Suprapubic skin (tissue), 4 donors: ENCODE data around the gene DPYSL5. TPM values are rescaled to one million over a fixed set of nuclear protein-coding genes. Genes with fewer than 3 reads are reported as not detected.

Source experiments
- DNase-seq, 2 donors: peaks; one replicate each; pipeline ENCODE4 v3.0.0-alpha.2; 2019; ENCODE audit warnings: low spot score in 2 of 2
- H3K27ac ChIP-seq: fragments of 200-600 bp; sonication (generic); one replicate; pipeline ENCODE4 v1.5.1; 2019
- H3K27me3 ChIP-seq: fragments of 200-600 bp; sonication (generic); one replicate; pipeline ENCODE4 v1.5.1; 2019
- H3K36me3 ChIP-seq: fragments of 200-600 bp; sonication (generic); one replicate; pipeline ENCODE4 v1.5.1; 2019
- H3K4me1 ChIP-seq: fragments of 200-600 bp; sonication (generic); one replicate; pipeline ENCODE4 v1.5.1; 2019
- H3K4me3 ChIP-seq: fragments of 200-600 bp; sonication (generic); one replicate; pipeline ENCODE4 v1.5.1; 2019; ENCODE audit warnings: mild to moderate bottlenecking
- H3K9me3 ChIP-seq: fragments of 200-600 bp; sonication (generic); one replicate; pipeline ENCODE4 v1.5.1; 2019
- CTCF ChIP-seq, 2 donors: fragments of 200-600 bp in 1 of 2; fragments of 450-650 bp in 1 of 2; sonication (generic) in 1 of 2; IDR thresholded peaks; one replicate each; pipeline ENCODE4 v1.5.1; 2016 to 2019; ENCODE audit warnings: antibody characterized with exemption in 2 of 2, mild to moderate bottlenecking in 1 of 2, moderate library complexity in 1 of 2
- EP300 ChIP-seq: sonication (generic); formaldehyde crosslinking; IDR thresholded peaks from one replicate; pipeline ENCODE4 v1.6.1; 2017; ENCODE audit warnings: antibody characterized with exemption
- POLR2A ChIP-seq, 2 donors: fragments of 450-650 bp; IDR thresholded peaks; one replicate each; pipeline ENCODE4 v1.6.1; 2017; ENCODE audit warnings: antibody characterized with exemption in 2 of 2, mild to moderate bottlenecking in 2 of 2, moderate library complexity in 2 of 2
- POLR2AphosphoS5 ChIP-seq, 3 donors: sonication (generic); formaldehyde crosslinking; IDR thresholded peaks; one replicate each; pipeline ENCODE4 v1.6.1; 2017; ENCODE audit warnings: antibody characterized with exemption in 3 of 3
- WGBS: methylation state at CpG from one replicate; pipeline ENCODE4 v1.1.5; 2018; 5-methylcytosine and 5-hydroxymethylcytosine counted together
- total RNA-seq, 4 donors: library from RNA; depleted of rRNA; stranded (reverse); fragments of >200 nt; gene quantifications; one replicate each; pipeline ENCODE4 v1.1.0, GENCODE V29; 2016

DPYSL5 gene
- total RNA-seq, 4 donors from 2014 or later = not detected

- H3K27ac ChIP-seq = no peak overlapping the region
- DNase-seq = no peak
- H3K4me1 ChIP-seq = no peaks in the 10 kb centered on the region
- H3K4me3 ChIP-seq = no peak overlapping the region
- H3K36me3 ChIP-seq = no peaks in the 10 kb centered on the region
- no peaks in the 10 kb centered on the region for H3K9me3 ChIP-seq
- 63% methylated on average over 3 of the region's 3 CpGs for WGBS
- TF ChIP-seq POLR2AphosphoS5 (IDR thresholded peaks at IDR 0.05) (no peak), EP300 (no peak), POLR2A (IDR thresholded peaks at IDR 0.05) (no peak), CTCF (IDR thresholded peaks at IDR 0.05) (no peak)
- H3K27me3 ChIP-seq = peaks cover 26% of the 10 kb centered on the region
Observed at GRCh38 chr2:26934985-26935384, 87.1 kb downstream of the DPYSL5 start.

- DNase-seq = no peak
- no peaks in the 10 kb centered on the region for H3K9me3 ChIP-seq
- no peak overlapping the region for H3K4me3 ChIP-seq
- WGBS = 96% methylated on average over 5 of the region's 5 CpGs
- H3K36me3 ChIP-seq = no peaks in the 10 kb centered on the region
- peaks cover 21% of the 10 kb centered on the region for H3K27me3 ChIP-seq
- H3K27ac ChIP-seq = no peak overlapping the region
- TF ChIP-seq POLR2AphosphoS5 (IDR thresholded peaks at IDR 0.05) (no peak), POLR2A (IDR thresholded peaks at IDR 0.05) (no peak), CTCF (IDR thresholded peaks at IDR 0.05) (no peak), EP300 (no peak)
- H3K4me1 ChIP-seq = no peaks in the 10 kb centered on the region
Observed at GRCh38 chr2:26936855-26937254, 88.9 kb downstream of the DPYSL5 start.

GRCh38 chr2:26938399-26939118 is 90.6 kb downstream of the DPYSL5 start:
- peak in 1 of 2 donors; percentile 40 for DNase-seq
- Histone ChIP-seq H3K4me1 (no peaks in the 10 kb centered on the region), H3K27ac (no peak overlapping the region), H3K36me3 (no peaks in the 10 kb centered on the region), H3K27me3 (peaks cover 23% of the 10 kb centered on the region), H3K9me3 (no peaks in the 10 kb centered on the region), H3K4me3 (no peak overlapping the region)
- WGBS = 83% methylated on average over 9 of the region's 10 CpGs
- TF ChIP-seq EP300 = no peak
- no peak for TF ChIP-seq POLR2A (IDR thresholded peaks at IDR 0.05)
- no peak for TF ChIP-seq CTCF (IDR thresholded peaks at IDR 0.05)
- no peak for TF ChIP-seq POLR2AphosphoS5 (IDR thresholded peaks at IDR 0.05)

GRCh38 chr2:26940001-26940400 is 92.1 kb downstream of the DPYSL5 start:
- no peaks in the 10 kb centered on the region for H3K36me3 ChIP-seq
- no peak overlapping the region for H3K4me3 ChIP-seq
- WGBS = 88% methylated on average over 9 of the region's 9 CpGs
- H3K27ac ChIP-seq = no peak overlapping the region
- no peak for TF ChIP-seq CTCF (IDR thresholded peaks at IDR 0.05)
- no peak for TF ChIP-seq EP300
- no peak for TF ChIP-seq POLR2AphosphoS5 (IDR thresholded peaks at IDR 0.05)
- TF ChIP-seq POLR2A (IDR thresholded peaks at IDR 0.05) = no peak
- H3K9me3 ChIP-seq = no peaks in the 10 kb centered on the region
- no peak for DNase-seq
- H3K27me3 ChIP-seq = peaks cover 26% of the 10 kb centered on the region
- H3K4me1 ChIP-seq = no peaks in the 10 kb centered on the region

- Histone ChIP-seq H3K27ac (no peak overlapping the region), H3K4me3 (no peak overlapping the region), H3K27me3 (peaks cover 34% of the 10 kb centered on the region), H3K4me1 (no peaks in the 10 kb centered on the region), H3K9me3 (no peaks in the 10 kb centered on the region), H3K36me3 (no peaks in the 10 kb centered on the region)
- WGBS = 75% methylated on average over 1 of the region's 3 CpGs
- no peak for TF ChIP-seq CTCF (IDR thresholded peaks at IDR 0.05)
- no peak for TF ChIP-seq EP300
- TF ChIP-seq POLR2A (IDR thresholded peaks at IDR 0.05) = no peak
- DNase-seq = no peak
Observed at GRCh38 chr2:26941486-26941885, 93.6 kb downstream of the DPYSL5 start.
